K562 (cell line): ENCODE measurements around the gene PLXNA3. TPM values are rescaled to one million over a fixed set of nuclear protein-coding genes. Genes with fewer than 3 reads are reported as not detected.

Source experiments
- ATAC-seq: fragments of 200-7000 bp; cut with Tn5 transposase; 3 replicates; pipeline ENCODE4 v1.9.1; 2020; ENCODE audit warnings: moderate library complexity
- BruUV-seq: library from RNA; stranded (reverse); fragments of 400-500 nt; replicated peaks from 2 replicates; lab custom pipeline; 2021; lab: Mats Ljungman, UMichigan
- CTCF ChIA-PET: fragments of 300-600 bp; formaldehyde crosslinking; extraction: SDS; loops from one replicate; lab custom pipeline; 2021; ENCODE audit warnings: low intra/inter-chr PET ratio; lab: Yijun Ruan, JAX
- POLR2A ChIA-PET: fragments of 300-600, 350-650 bp; sonication (Branson Sonifier 250); formaldehyde crosslinking; extraction: SDS; loops from one replicate; lab custom pipeline; 2021; ENCODE audit warnings: antibody characterized with exemption, inconsistent platforms; lab: Yijun Ruan, JAX
- DNase-seq, 4 experiments: peaks; one replicate each; pipeline versions ENCODE4 v3.0.0 to v3.0.0-alpha.2; 2011 to 2018; ENCODE audit warnings: low spot score in 3 of 4, mixed read lengths in 3 of 4; ENCODE audit errors: extremely low read depth in 1 of 4
- FAIRE-seq: peaks from 2 replicates; lab custom pipeline; 2011; peaks lifted over from hg19 to GRCh38; lab: Jason Lieb, UNC
- H2AFZ ChIP-seq: 2 replicates; pipeline ENCODE4 v1.6.0; 2011; ENCODE audit warnings: low read depth, low read length, control low read depth, inconsistent platforms
- H3K27ac ChIP-seq: fragments of 200-600 bp; 3 replicates; pipeline ENCODE4 v1.8.0; 2011; ENCODE audit warnings: low read depth, mild to moderate bottlenecking, control low read depth, inconsistent platforms, low read length, moderate library complexity, mixed read lengths; ENCODE audit errors: extremely low read depth
- H3K27me3 ChIP-seq, 2 experiments: fragments of 300-600 bp in 1 of 2; 2 replicates in 1 of 2; 3 replicates in 1 of 2; pipeline versions ENCODE4 v1.6.0 to v1.8.0; 2011; ENCODE audit warnings: inconsistent platforms in 2 of 2, low read length in 2 of 2, mild to moderate bottlenecking in 1 of 2, mixed read lengths in 1 of 2, moderate library complexity in 1 of 2; ENCODE audit not compliant: control insufficient read depth in 2 of 2, insufficient read depth in 2 of 2
- H3K36me3 ChIP-seq: fragments of 300-600 bp; 3 replicates; pipeline ENCODE4 v1.8.0; 2011; ENCODE audit warnings: mild to moderate bottlenecking, low read length, inconsistent platforms; ENCODE audit not compliant: control insufficient read depth, insufficient read depth
- H3K4me1 ChIP-seq, 2 experiments: fragments of 200-600 bp in 1 of 2; replicated peaks in 1 of 2; 2 replicates in 1 of 2; 3 replicates in 1 of 2; pipeline versions ENCODE4 v1.5.1 to v1.8.0; 2011; ENCODE audit warnings: inconsistent platforms in 2 of 2, low read length in 2 of 2, mild to moderate bottlenecking in 1 of 2, mixed read lengths in 1 of 2, moderate library complexity in 1 of 2; ENCODE audit not compliant: control insufficient read depth in 2 of 2, insufficient read depth in 2 of 2
- H3K4me2 ChIP-seq: 2 replicates; pipeline ENCODE4 v1.6.1; 2011; ENCODE audit warnings: low read length, control low read depth, inconsistent platforms, mixed read lengths; ENCODE audit not compliant: insufficient read depth
- H3K4me3 ChIP-seq: fragments of 200-600 bp; sonication (generic), shearing (Covaris generic); 2 replicates; pipeline ENCODE4 v1.5.1; 2016; ENCODE audit warnings: control low read depth, inconsistent platforms
- H3K79me2 ChIP-seq: fragments of 200-600 bp; 3 replicates; pipeline ENCODE4 v1.8.0; 2011; ENCODE audit warnings: low read length, inconsistent platforms; ENCODE audit not compliant: control insufficient read depth, insufficient read depth
- H3K9ac ChIP-seq, 2 experiments: 2 replicates each; pipeline versions ENCODE4 v1.6.0 to v1.6.1; 2011; ENCODE audit warnings: low read depth in 2 of 2, low read length in 2 of 2, control low read depth in 1 of 2, inconsistent platforms in 1 of 2, mild to moderate bottlenecking in 1 of 2, mixed read lengths in 1 of 2; ENCODE audit not compliant: insufficient read depth in 1 of 2
- H3K9me1 ChIP-seq: one replicate; pipeline ENCODE4 v1.6.0; 2011; ENCODE audit warnings: inconsistent platforms, mild to moderate bottlenecking, low read length, moderate library complexity; ENCODE audit not compliant: control insufficient read depth, insufficient read depth
- H3K9me3 ChIP-seq: replicated peaks from 2 replicates; pipeline ENCODE4 v1.5.1; 2011; ENCODE audit warnings: low read depth, low read length, inconsistent platforms; ENCODE audit not compliant: control insufficient read depth, insufficient read depth
- H4K20me1 ChIP-seq: replicated peaks from 2 replicates; pipeline ENCODE4 v1.6.1; 2011; ENCODE audit warnings: low read length, inconsistent platforms, mixed read lengths; ENCODE audit not compliant: control insufficient read depth, insufficient read depth
- BCOR ChIP-seq: fragments of 450-650 bp; IDR thresholded peaks from 2 replicates; pipeline ENCODE4 v1.6.1; 2016
- CHD2 ChIP-seq: IDR thresholded peaks from 2 replicates; pipeline ENCODE4 v1.6.1; 2011; ENCODE audit warnings: low read depth, low read length
- CTBP1 ChIP-seq: fragments of 450-650 bp; IDR thresholded peaks from 2 replicates; pipeline ENCODE4 v1.6.1; 2016; ENCODE audit warnings: borderline replicate concordance
- EP400 ChIP-seq: fragments of 450-650 bp; IDR thresholded peaks from 2 replicates; pipeline ENCODE4 v1.6.1; 2017; ENCODE audit warnings: antibody characterized with exemption, mild to moderate bottlenecking, moderate library complexity
- NR1H2 ChIP-seq: sonication (generic); formaldehyde crosslinking; IDR thresholded peaks from 2 replicates; pipeline ENCODE4 v1.4.0; 2020; ENCODE audit warnings: mild to moderate bottlenecking, missing genetic modification reagents
- PHB2 ChIP-seq: fragments of 450-650 bp; IDR thresholded peaks from 2 replicates; pipeline ENCODE4 v1.6.1; 2017; ENCODE audit warnings: low read depth
- PHF8 ChIP-seq: fragments of 200-600 bp; sonication (generic); IDR thresholded peaks from 2 replicates; pipeline ENCODE4 v1.6.1; 2012; ENCODE audit warnings: mixed run types, mild to moderate bottlenecking, inconsistent platforms, low read length, moderate library complexity, borderline replicate concordance
- TRIM24 ChIP-seq, 2 experiments: fragments of 450-650 bp; IDR thresholded peaks; 2 replicates each; pipeline ENCODE4 v1.6.1; 2016
- ZBED1 ChIP-seq: IDR thresholded peaks from 2 replicates; pipeline ENCODE4 v1.6.1; 2014
- ZBTB7A ChIP-seq: IDR thresholded peaks from 2 replicates; pipeline ENCODE4 v1.6.1; 2011; ENCODE audit warnings: low read depth, mild to moderate bottlenecking, low read length, moderate library complexity, borderline replicate concordance; ENCODE audit not compliant: control insufficient read depth
- ZNF609 ChIP-seq: sonication (generic); formaldehyde crosslinking; IDR thresholded peaks from 2 replicates; pipeline ENCODE4 v1.8.1; 2023; ENCODE audit warnings: missing genetic modification reagents, mild to moderate bottlenecking, borderline replicate concordance
- WGBS: fragments of 100-300 bp; shearing (Covaris generic); methylation state at CpG from one replicate; pipeline ENCODE4 v1.1.6; 2016; ENCODE audit warnings: low coverage, mixed read lengths; ENCODE audit not compliant: insufficient coverage; ENCODE audit errors: missing lambda C conversion rate; 5-methylcytosine and 5-hydroxymethylcytosine counted together
- in situ Hi-C: fragments of 300-500 bp; cut with MboI; formaldehyde crosslinking; loops from 4 replicates; pipeline ENCODE4 v1.15.0; 2018; ENCODE audit warnings: inconsistent platforms, mixed read lengths
- intact Hi-C: fragments of 100-400 bp; cut with micrococcal nuclease; formaldehyde crosslinking; loops from 2 replicates; pipeline ENCODE4 v1.14.2; 2022
- polyA plus RNA-seq, 8 experiments: library from polyadenylated mRNA; depleted of rRNA in 4 of 8; stranded (reverse) in 5 of 8; unstranded in 3 of 8; fragments of >200 nt; fragmentation: Nextera tagmentation in 2 of 8; fragmentation: Illumina TruSeq in 1 of 8; extraction: Ambion mirVana in 2 of 8; extraction: Trizol in 1 of 8; gene quantifications; 2 replicates each; pipeline versions ENCODE4 v1.2.1 to v1.2.3, GENCODE V29; 2011 to 2014; ENCODE audit warnings: inconsistent platforms in 1 of 8, missing spikeins in 1 of 8
- total RNA-seq, 7 experiments: library from RNA; depleted of rRNA in 6 of 7; stranded (reverse); fragments of >200 nt in 6 of 7; fragmentation: Illumina TruSeq in 2 of 7; extraction: Trizol in 2 of 7; gene quantifications; 2 replicates each; pipeline versions ENCODE4 v1.2.1 to v1.2.3, GENCODE V29; 2011 to 2021; ENCODE audit warnings: low replicate concordance in 1 of 7
- TF ChIP-seq, protein P1 (sequence below), 2 experiments: fragments of 450-650 bp; IDR thresholded peaks; 2 replicates each; pipeline ENCODE4 v1.6.1; 2018; ENCODE audit warnings: mild to moderate bottlenecking in 2 of 2, low read depth in 1 of 2; ENCODE audit not compliant: partially characterized antibody in 2 of 2

Gene PLXNA3
- total and polyA plus RNA-seq, 9 of the 15 experiments (the other 6 are each of a cell fraction or from before 2014, with no cell fraction given), result 0.32 to 47.8 (median 7.5) TPM

GRCh38 chrX:154428176-154429171 lies 29.6 kb upstream of the PLXNA3 start, which contains the start of gene ATP6AP1:
Gene ATP6AP1, plus strand, starts transcription at chrX:154428677. Its CDS starts 16 bp downstream, at chrX:154428693.
- no peaks in the 10 kb centered on the region for H3K27me3 ChIP-seq
- peaks cover 27 to 51% of the 10 kb centered on the region in 2 experiments; a peak in 4 of 5 replicates for H3K4me1 ChIP-seq
- peak within 1 kb of the TSS; percentile 90 for H3K4me2 ChIP-seq
- POLR2A ChIA-PET, result interaction anchor here (0.6 to 2.1 kb wide), 6 partner anchors 13 to 458 kb away, joined by 3 to 26 read pairs (median 4); partner anchors contain the start of gene RPL10
- in situ Hi-C loops, result no loop called here
- peak within 1 kb of the TSS; percentile 69 to 95 for H3K9ac ChIP-seq
- H3K4me3 ChIP-seq, result peak within 1 kb of the TSS; percentile 79
- H3K79me2 ChIP-seq, result peaks cover 35% of the 10 kb centered on the region
- CTCF ChIA-PET, result no interaction called here
- DNase-seq, result peak; percentile 85 to 95 (median 93)
- peaks cover 31% of the 10 kb centered on the region; the same call in 2 of the 3 replicates for H3K36me3 ChIP-seq
- H2AFZ ChIP-seq, result peak within 1 kb of the TSS; percentile 71
- no peaks in the 10 kb centered on the region for H3K9me3 ChIP-seq
- WGBS, result 5% methylated on average over 58 of the region's 87 CpGs
- H3K27ac ChIP-seq, result peak within 1 kb of the TSS; percentile 66
- H3K9me1 ChIP-seq, result no peaks in the 10 kb centered on the region
- H4K20me1 ChIP-seq, result no peaks in the 10 kb centered on the region
- no TSS peak for BruUV-seq
- ATAC-seq, result peak; percentile 97
- intact Hi-C loops, result loop anchor here (5.0 kb wide), 2 partner anchors 49 to 99 kb away; partner anchors contain the start of gene LAGE3
- FAIRE-seq, result peak; percentile 89
- TF ChIP-seq NR1H2 (CRISPR knock-in tag) (no peak), PHB2 (no peak), CTBP1 (peak; percentile 40; the same call in 1 of the 2 replicates), EP400 (peak; percentile 59; the same call in 1 of the 2 replicates), ZBED1 (no peak), CHD2 (peak; percentile 79), TRIM24 (IDR thresholded peaks at IDR 0.05) (no peak), ZBTB7A (0 out of 2 replicates have a peak, but pooled peaks have one; percentile 14), PHF8 (peak; percentile 66; the same call in 1 of the 2 replicates), BCOR (peak; percentile 97), ZNF609 (CRISPR knock-in tag) (no peak)
- TF ChIP-seq, protein P1, sequence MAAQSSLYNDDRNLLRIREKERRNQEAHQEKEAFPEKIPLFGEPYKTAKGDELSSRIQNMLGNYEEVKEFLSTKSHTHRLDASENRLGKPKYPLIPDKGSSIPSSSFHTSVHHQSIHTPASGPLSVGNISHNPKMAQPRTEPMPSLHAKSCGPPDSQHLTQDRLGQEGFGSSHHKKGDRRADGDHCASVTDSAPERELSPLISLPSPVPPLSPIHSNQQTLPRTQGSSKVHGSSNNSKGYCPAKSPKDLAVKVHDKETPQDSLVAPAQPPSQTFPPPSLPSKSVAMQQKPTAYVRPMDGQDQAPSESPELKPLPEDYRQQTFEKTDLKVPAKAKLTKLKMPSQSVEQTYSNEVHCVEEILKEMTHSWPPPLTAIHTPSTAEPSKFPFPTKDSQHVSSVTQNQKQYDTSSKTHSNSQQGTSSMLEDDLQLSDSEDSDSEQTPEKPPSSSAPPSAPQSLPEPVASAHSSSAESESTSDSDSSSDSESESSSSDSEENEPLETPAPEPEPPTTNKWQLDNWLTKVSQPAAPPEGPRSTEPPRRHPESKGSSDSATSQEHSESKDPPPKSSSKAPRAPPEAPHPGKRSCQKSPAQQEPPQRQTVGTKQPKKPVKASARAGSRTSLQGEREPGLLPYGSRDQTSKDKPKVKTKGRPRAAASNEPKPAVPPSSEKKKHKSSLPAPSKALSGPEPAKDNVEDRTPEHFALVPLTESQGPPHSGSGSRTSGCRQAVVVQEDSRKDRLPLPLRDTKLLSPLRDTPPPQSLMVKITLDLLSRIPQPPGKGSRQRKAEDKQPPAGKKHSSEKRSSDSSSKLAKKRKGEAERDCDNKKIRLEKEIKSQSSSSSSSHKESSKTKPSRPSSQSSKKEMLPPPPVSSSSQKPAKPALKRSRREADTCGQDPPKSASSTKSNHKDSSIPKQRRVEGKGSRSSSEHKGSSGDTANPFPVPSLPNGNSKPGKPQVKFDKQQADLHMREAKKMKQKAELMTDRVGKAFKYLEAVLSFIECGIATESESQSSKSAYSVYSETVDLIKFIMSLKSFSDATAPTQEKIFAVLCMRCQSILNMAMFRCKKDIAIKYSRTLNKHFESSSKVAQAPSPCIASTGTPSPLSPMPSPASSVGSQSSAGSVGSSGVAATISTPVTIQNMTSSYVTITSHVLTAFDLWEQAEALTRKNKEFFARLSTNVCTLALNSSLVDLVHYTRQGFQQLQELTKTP (IDR thresholded peaks at IDR 0.05; ENCODE audit: low read depth in 1 of 2, partially characterized antibody in 2 of 2), result no peak
